H1 (cell line): ENCODE data around the gene TFDP1. TPM values are rescaled to one million over a fixed set of nuclear protein-coding genes. Genes with fewer than 3 reads are reported as not detected.

Experiments
- CTCF ChIA-PET: fragments of 300-600 bp; sonication (Branson Sonifier 250); formaldehyde crosslinking; loops from one replicate; lab custom pipeline; 2021; ENCODE audit not compliant: partially characterized antibody; lab: Charles Lee
- POLR2A ChIA-PET: fragments of 300-600 bp; sonication (Branson Sonifier 250); formaldehyde crosslinking; loops from one replicate; lab custom pipeline; 2021; ENCODE audit warnings: inconsistent platforms; ENCODE audit not compliant: partially characterized antibody; lab: Charles Lee
- DNase-seq, 2 experiments: peaks; one replicate each; pipeline versions ENCODE4 v3.0.0 to v3.0.0-alpha.2; 2010 to 2022; ENCODE audit warnings: low spot score in 2 of 2, low read depth in 1 of 2, mixed read lengths in 1 of 2
- FAIRE-seq: peaks from 2 replicates; lab custom pipeline; 2011; peaks lifted over from hg19 to GRCh38; lab: Jason Lieb, UNC
- H2AFZ ChIP-seq: 2 replicates; pipeline ENCODE4 v1.8.1; 2012; ENCODE audit warnings: low read length, inconsistent platforms
- H2AK5ac ChIP-seq: 2 replicates; pipeline ENCODE4 v1.6.1; 2013; ENCODE audit warnings: low read depth, low read length
- H2BK120ac ChIP-seq: replicated peaks from 2 replicates; pipeline ENCODE3; 2013; ENCODE audit warnings: low read depth, low read length, inconsistent platforms
- H2BK12ac ChIP-seq: 2 replicates; pipeline ENCODE4 v1.6.1; 2013; ENCODE audit warnings: low read depth, low read length
- H2BK15ac ChIP-seq: 2 replicates; pipeline ENCODE4 v1.6.1; 2013; ENCODE audit warnings: low read length
- H2BK20ac ChIP-seq: 2 replicates; pipeline ENCODE4 v1.6.1; 2013; ENCODE audit warnings: low read length
- H2BK5ac ChIP-seq: 2 replicates; pipeline ENCODE4 v1.6.1; 2013; ENCODE audit warnings: low read depth, low read length
- H3K14ac ChIP-seq: 2 replicates; pipeline ENCODE4 v1.6.1; 2013; ENCODE audit warnings: inconsistent platforms; ENCODE audit not compliant: insufficient read length
- H3K18ac ChIP-seq: 2 replicates; pipeline ENCODE4 v1.6.1; 2013; ENCODE audit warnings: low read length; ENCODE audit errors: extremely low read depth
- H3K23ac ChIP-seq: 2 replicates; pipeline ENCODE4 v1.6.1; 2013; ENCODE audit warnings: inconsistent platforms; ENCODE audit not compliant: insufficient read length
- H3K23me2 ChIP-seq: 2 replicates; pipeline ENCODE4 v1.6.1; 2013; ENCODE audit warnings: low read depth, low read length
- H3K27ac ChIP-seq: 2 replicates; pipeline ENCODE4 v1.6.1; 2011; ENCODE audit warnings: low read depth, low read length, inconsistent platforms
- H3K27me3 ChIP-seq, 4 experiments: replicated peaks in 1 of 4; 1 replicate in 1 of 4; 2 replicates in 3 of 4; pipeline versions ENCODE4 v1.6.1 to v1.8.1; 2011 to 2013; ENCODE audit warnings: low read length in 3 of 4, mild to moderate bottlenecking in 3 of 4, inconsistent platforms in 2 of 4, mixed read lengths in 2 of 4, moderate library complexity in 1 of 4; ENCODE audit not compliant: control insufficient read depth in 3 of 4, insufficient read depth in 3 of 4; ENCODE audit errors: extremely low read depth in 1 of 4
- H3K36me3 ChIP-seq, 4 experiments: 2 replicates each; pipeline versions ENCODE4 v1.6.1 to v1.8.1; 2011 to 2013; ENCODE audit warnings: mild to moderate bottlenecking in 4 of 4, low read length in 3 of 4, moderate library complexity in 2 of 4, control low read depth in 1 of 4, inconsistent platforms in 1 of 4; ENCODE audit not compliant: insufficient read depth in 4 of 4, control insufficient read depth in 2 of 4
- H3K4ac ChIP-seq: replicated peaks from 2 replicates; pipeline ENCODE3; 2013; ENCODE audit warnings: low read length, low read depth, mixed read lengths, inconsistent platforms; ENCODE audit not compliant: insufficient read length
- H3K4me1 ChIP-seq, 4 experiments: replicated peaks in 1 of 4; 1 replicate in 1 of 4; 2 replicates in 3 of 4; pipeline versions ENCODE4 v1.6.1 to v1.8.1; 2011 to 2013; ENCODE audit warnings: low read length in 3 of 4, inconsistent platforms in 2 of 4, mixed read lengths in 1 of 4; ENCODE audit not compliant: insufficient read depth in 4 of 4, control insufficient read depth in 3 of 4
- H3K4me2 ChIP-seq, 2 experiments: 2 replicates each; pipeline versions ENCODE4 v1.6.1 to v1.8.1; 2011 to 2013; ENCODE audit warnings: low read depth in 2 of 2, low read length in 2 of 2, control low read depth in 1 of 2, inconsistent platforms in 1 of 2, mild to moderate bottlenecking in 1 of 2; ENCODE audit not compliant: insufficient read depth in 1 of 2
- H3K4me3 ChIP-seq, 4 experiments: fragments of 200-600, 300-600 bp in 1 of 4; sonication (generic), shearing (Covaris generic), sonication (Bioruptor Twin) in 1 of 4; 2 replicates each; pipeline versions ENCODE4 v1.5.1 to v1.8.1; 2011 to 2016; ENCODE audit warnings: low read length in 4 of 4, low read depth in 3 of 4, control low read depth in 2 of 4, inconsistent platforms in 2 of 4, mild to moderate bottlenecking in 2 of 4, mixed read lengths in 1 of 4, moderate library complexity in 1 of 4; ENCODE audit not compliant: insufficient read depth in 2 of 4; ENCODE audit errors: extremely low read depth in 1 of 4
- H3K56ac ChIP-seq: replicated peaks from 2 replicates; pipeline ENCODE3; 2013; ENCODE audit warnings: low read depth, mild to moderate bottlenecking, mixed read lengths, low read length, inconsistent platforms; ENCODE audit not compliant: insufficient read length
- H3K79me1 ChIP-seq: 2 replicates; pipeline ENCODE4 v1.6.1; 2013; ENCODE audit warnings: low read depth, low read length, control low read depth
- H3K79me2 ChIP-seq, 2 experiments: 2 replicates each; pipeline versions ENCODE4 v1.6.1 to v1.8.1; 2012 to 2013; ENCODE audit warnings: low read length in 2 of 2, mild to moderate bottlenecking in 2 of 2, inconsistent platforms in 1 of 2; ENCODE audit not compliant: insufficient read depth in 2 of 2, control insufficient read depth in 1 of 2
- H3K9ac ChIP-seq, 4 experiments: replicated peaks in 1 of 4; 1 replicate in 1 of 4; 2 replicates in 3 of 4; pipeline versions ENCODE4 v1.6.1 to v1.8.1; 2011 to 2013; ENCODE audit warnings: low read depth in 3 of 4, low read length in 3 of 4, control low read depth in 2 of 4, mild to moderate bottlenecking in 2 of 4, moderate library complexity in 2 of 4, inconsistent platforms in 1 of 4; ENCODE audit errors: extremely low read depth in 1 of 4
- H3K9me3 ChIP-seq, 2 experiments: 2 replicates each; pipeline versions ENCODE4 v1.6.1 to v1.8.1; 2012 to 2013; ENCODE audit warnings: mild to moderate bottlenecking in 2 of 2, moderate library complexity in 2 of 2, control low read depth in 1 of 2, inconsistent platforms in 1 of 2, low read depth in 1 of 2, low read length in 1 of 2, mixed read lengths in 1 of 2; ENCODE audit not compliant: insufficient read depth in 2 of 2
- H4K20me1 ChIP-seq, 2 experiments: replicated peaks in 1 of 2; 2 replicates each; pipeline versions ENCODE3 to v1.8.1; 2011 to 2013; ENCODE audit warnings: inconsistent platforms in 2 of 2, low read length in 2 of 2, mild to moderate bottlenecking in 1 of 2; ENCODE audit not compliant: insufficient read depth in 2 of 2, control insufficient read depth in 1 of 2
- H4K5ac ChIP-seq: 2 replicates; pipeline ENCODE4 v1.6.1; 2013; ENCODE audit warnings: low read length, low read depth, mixed read lengths, inconsistent platforms; ENCODE audit not compliant: insufficient read length
- H4K8ac ChIP-seq: 2 replicates; pipeline ENCODE4 v1.8.0; 2013; ENCODE audit warnings: mild to moderate bottlenecking, moderate library complexity, low read length, inconsistent platforms; ENCODE audit not compliant: insufficient read depth; ENCODE audit errors: extremely low read depth
- H4K91ac ChIP-seq: replicated peaks from 2 replicates; pipeline ENCODE3; 2013; ENCODE audit warnings: low read length, mixed read lengths, inconsistent platforms; ENCODE audit not compliant: insufficient read length
- ATF3 ChIP-seq: IDR thresholded peaks from 2 replicates; pipeline ENCODE4 v1.6.1; 2011; ENCODE audit warnings: low read depth, mild to moderate bottlenecking, low read length; ENCODE audit not compliant: insufficient read depth
- BRCA1 ChIP-seq: IDR thresholded peaks from 2 replicates; pipeline ENCODE4 v1.6.1; 2012; ENCODE audit warnings: low read depth, low read length, improper control_type of control experiment
- CHD1 ChIP-seq: IDR thresholded peaks from 2 replicates; pipeline ENCODE4 v1.6.1; 2012; ENCODE audit warnings: low read depth, low read length, improper control_type of control experiment
- HDAC2 ChIP-seq, 2 experiments: fragments of 300-600 bp in 1 of 2; sonication (generic) in 1 of 2; IDR thresholded peaks; 2 replicates each; pipeline ENCODE4 v1.6.1; 2011 to 2012; ENCODE audit warnings: low read depth in 2 of 2, low read length in 2 of 2, mild to moderate bottlenecking in 2 of 2, moderate library complexity in 2 of 2, borderline replicate concordance in 1 of 2, inconsistent platforms in 1 of 2
- NRF1 ChIP-seq: IDR thresholded peaks from 2 replicates; pipeline ENCODE4 v1.6.1; 2011; ENCODE audit warnings: mild to moderate bottlenecking, low read depth, low read length, improper control_type of control experiment
- RBBP5 ChIP-seq: IDR thresholded peaks from 2 replicates; pipeline ENCODE4 v1.7.1; 2012; ENCODE audit warnings: low read depth, mild to moderate bottlenecking, inconsistent platforms, low read length, moderate library complexity, borderline replicate concordance
- SP4 ChIP-seq: IDR thresholded peaks from 2 replicates; pipeline ENCODE4 v1.6.1; 2012; ENCODE audit warnings: low read length, inconsistent platforms
- TBP ChIP-seq: IDR thresholded peaks from 2 replicates; pipeline ENCODE4 v1.6.1; 2011; ENCODE audit warnings: low read depth, low read length, improper control_type of control experiment
- USF2 ChIP-seq: IDR thresholded peaks from 2 replicates; pipeline ENCODE4 v1.6.1; 2011; ENCODE audit warnings: low read length, improper control_type of control experiment
- WGBS, 2 experiments: shearing (Covaris generic) in 1 of 2; methylation state at CpG; one replicate each; pipeline versions ENCODE4 v1.1.6 to v1.1.7; 2013 to 2015; ENCODE audit warnings: low lambda C conversion rate in 2 of 2, mixed read lengths in 2 of 2, inconsistent platforms in 1 of 2, low coverage in 1 of 2, missing lambda C conversion rate in 1 of 2; ENCODE audit not compliant: insufficient replicate concordance in 2 of 2, insufficient coverage in 1 of 2, insufficient read length in 1 of 2; ENCODE audit errors: extremely low coverage in 1 of 2, missing lambda C conversion rate in 1 of 2; 5-methylcytosine and 5-hydroxymethylcytosine counted together
- polyA plus RNA-seq, 7 experiments: library from polyadenylated mRNA; depleted of rRNA in 3 of 7; stranded (reverse) in 5 of 7; unstranded in 2 of 7; fragments of >200 nt in 5 of 7; fragments of 200-250 nt in 2 of 7; gene quantifications; 1 replicate in 5 of 7; 2 replicates in 1 of 7; 4 replicates in 1 of 7; pipeline versions ENCODE4 v1.2.1 to v1.2.3, GENCODE V29; 2011 to 2013; ENCODE audit warnings: missing spikeins in 2 of 7, mixed read lengths in 2 of 7
- total RNA-seq: library from RNA; stranded (reverse); fragmentation: NEBNext Ultra II Directional; extraction: Animal tissue kit (Norgen Biotek cat#: 25700); gene quantifications from 2 replicates; pipeline ENCODE4 v1.2.1, GENCODE V29; 2021
- TF ChIP-seq, protein P1 (sequence below): IDR thresholded peaks from 2 replicates; pipeline ENCODE4 v1.6.1; 2012; ENCODE audit warnings: inconsistent platforms

Gene TFDP1
- total and polyA plus RNA-seq, 2 of the 8 experiments (the other 6 are each of a cell fraction or from before 2014, with no cell fraction given): 43.6 to 81.9 TPM

DNA sequence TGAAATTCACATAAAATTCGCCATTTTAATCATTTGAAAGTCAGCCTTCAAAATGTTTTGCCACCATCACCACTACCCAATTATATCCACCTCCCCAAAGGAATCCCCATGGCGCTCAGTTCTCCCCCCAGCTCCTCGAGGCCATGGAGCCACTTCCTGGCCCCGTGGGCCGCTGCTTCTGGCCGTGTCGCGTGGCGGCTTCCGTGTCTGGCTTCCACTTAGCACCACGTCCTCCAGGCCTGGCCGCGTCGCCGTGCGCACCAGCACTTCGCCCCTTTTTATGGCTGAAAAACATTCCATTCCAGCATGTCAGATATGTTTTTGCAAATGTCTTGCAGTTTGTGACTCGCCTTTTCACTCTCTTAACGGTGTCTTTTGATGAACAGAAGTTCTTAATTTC is 47.3 kb upstream of the TFDP1 start:
- Histone ChIP-seq H4K8ac (no peak overlapping the region), H4K91ac (no peak overlapping the region), H2BK5ac (no peak overlapping the region), H3K79me1 (peaks cover 6% of the 10 kb centered on the region)
- TF ChIP-seq NRF1 (no peak), CHD1 (no peak), HDAC2 (IDR thresholded peaks at IDR 0.05; ENCODE audit: borderline replicate concordance in 1 of 2, low read depth in 2 of 2, low read length in 2 of 2) (no peak), BRCA1 (no peak), TBP (no peak), SP4 (no peak), ATF3 (no peak), USF2 (no peak), RBBP5 (no peak)
- TF ChIP-seq, protein P1, sequence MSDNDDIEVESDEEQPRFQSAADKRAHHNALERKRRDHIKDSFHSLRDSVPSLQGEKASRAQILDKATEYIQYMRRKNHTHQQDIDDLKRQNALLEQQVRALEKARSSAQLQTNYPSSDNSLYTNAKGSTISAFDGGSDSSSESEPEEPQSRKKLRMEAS: no peak
- TF ChIP-seq, all 59 proteins: peak for 0
- H3K27ac ChIP-seq: no peak overlapping the region
- H3K79me2 ChIP-seq: peaks cover 0 to 4% of the 10 kb centered on the region in 2 experiments; a peak in 1 of 4 replicates
- no peak overlapping the region for H2AK5ac ChIP-seq
- no peak overlapping the region for H3K9ac ChIP-seq
- no peak overlapping the region for H3K4me3 ChIP-seq
- H3K36me3 ChIP-seq: peaks cover 0 to 9% (median 3%) of the 10 kb centered on the region in 4 experiments; a peak in 6 of 8 replicates
- H2BK120ac ChIP-seq: no peak overlapping the region
- no peaks in the 10 kb centered on the region for H3K23me2 ChIP-seq
- no peaks in the 10 kb centered on the region for H3K9me3 ChIP-seq
- no peak overlapping the region for H4K5ac ChIP-seq
- no peak overlapping the region for H3K23ac ChIP-seq
- no peak overlapping the region for H2BK12ac ChIP-seq
- H3K14ac ChIP-seq: no peak overlapping the region
- peaks cover 0 to 4% (median 3%) of the 10 kb centered on the region in 4 experiments; a peak in 4 of 7 replicates for H3K4me1 ChIP-seq
- H3K18ac ChIP-seq: no peak overlapping the region
- POLR2A ChIA-PET: no interaction called here
- no peak overlapping the region for H3K4me2 ChIP-seq
- H4K20me1 ChIP-seq: peaks cover 0 to 10% of the 10 kb centered on the region in 2 experiments
- H2BK15ac ChIP-seq: no peak overlapping the region
- 97% methylated on average over 19 of the region's 19 CpGs; no CpG with 5 or more reads in 1 of the 2 experiments for WGBS, 2 experiments
- no peak overlapping the region for H2BK20ac ChIP-seq
- no peak for FAIRE-seq
- no peak overlapping the region for H2AFZ ChIP-seq
- no peak overlapping the region for H3K4ac ChIP-seq
- CTCF ChIA-PET: interaction anchor here (1.2 to 3.4 kb wide), 2 partner anchors 12 to 25 kb away, joined by 3 to 11 read pairs; no protein-coding TSS in a partner anchor
- H3K27me3 ChIP-seq: no peaks in the 10 kb centered on the region; a peak in 1 of 7 replicates
- H3K56ac ChIP-seq: no peak overlapping the region
- no peak for DNase-seq
